Breast epithelium (tissue), 3 donors: Measurements from ENCODE around the gene LTBP2.

ENCODE experiments used
- CTCF ChIP-seq, 3 donors: fragments of 450-650 bp; IDR thresholded peaks; one replicate each; pipeline ENCODE4 v1.5.1; 2016 to 2017; ENCODE audit warnings: antibody characterized with exemption in 3 of 3, mild to moderate bottlenecking in 3 of 3, moderate library complexity in 3 of 3
- POLR2AphosphoS5 ChIP-seq, 3 donors: sonication (generic); formaldehyde crosslinking; IDR thresholded peaks; one replicate each; pipeline ENCODE4 v1.6.1; 2017; ENCODE audit warnings: antibody characterized with exemption in 3 of 3

- TF ChIP-seq CTCF (IDR thresholded peaks at IDR 0.05) = no peak
- no peak for TF ChIP-seq POLR2AphosphoS5 (IDR thresholded peaks at IDR 0.05)
Measured at GRCh38 chr14:74613211-74613914, 1.3 kb upstream of the LTBP2 start.
